ENCODE measurements around the gene GKN2. TPM values are rescaled to one million over a fixed set of nuclear protein-coding genes. Genes with fewer than 3 reads are reported as not detected.

The GKN2 gene
- polyA plus RNA-seq, 1 of the 3 experiments (the other 2 are of a cell fraction): not detected

DNA sequence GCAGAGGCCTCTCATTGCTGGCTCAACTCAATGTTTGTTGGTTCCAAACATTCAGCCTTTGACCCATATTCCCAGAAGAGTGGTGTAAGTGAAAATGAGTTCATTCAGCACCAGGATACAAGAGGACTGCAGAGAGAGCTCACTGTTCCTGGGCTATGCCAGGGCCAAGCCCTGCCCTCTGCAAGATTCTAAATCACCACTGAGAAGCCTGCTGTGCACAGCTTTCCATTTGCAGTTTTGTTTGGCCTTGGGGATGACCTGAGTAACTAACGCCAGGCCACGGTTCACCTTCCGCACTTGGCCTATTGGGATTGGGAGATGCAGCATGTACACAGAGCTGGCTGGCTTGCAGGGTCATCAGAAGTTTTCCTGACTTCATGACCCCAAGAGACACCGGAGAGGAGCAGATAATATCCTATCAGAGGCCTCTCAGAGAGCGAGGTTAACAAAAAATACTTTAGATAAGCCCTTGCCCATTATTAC, 34.4 kb upstream of the GKN2 start:
- 79% methylated on average over 5 of the region's 5 CpGs for WGBS (ENCODE audit: low lambda C conversion rate)
- CTCF ChIA-PET: no interaction called here

DNA sequence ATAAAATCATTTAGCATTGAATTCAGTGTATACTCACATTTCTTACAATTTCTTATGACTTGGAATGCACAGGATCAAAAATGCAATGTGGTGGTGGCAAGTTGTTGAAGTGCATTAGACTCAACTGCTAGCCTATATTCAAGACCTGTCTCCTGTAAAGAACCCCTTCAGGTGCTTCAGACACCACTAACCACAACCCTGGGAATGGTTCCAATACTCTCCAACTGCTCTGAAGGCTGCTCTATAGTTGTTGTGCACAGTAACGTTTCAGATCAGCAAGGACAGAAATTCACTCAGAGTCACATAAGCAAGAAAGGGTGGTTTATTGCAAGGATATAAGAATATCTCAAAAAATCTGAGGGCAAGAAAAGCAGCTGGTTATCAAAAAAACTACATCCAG, 28.3 kb upstream of the GKN2 start:
- POLR2A ChIA-PET: no interaction called here
- 94% methylated on average over 1 of the region's 1 CpG for WGBS (ENCODE audit: low lambda C conversion rate)

More for the DNA sequence above, 34.4 kb upstream of the GKN2 start:
- Histone ChIP-seq H3K27me3 (ENCODE audit: insufficient read depth) (no peaks in the 10 kb centered on the region), H3K79me2 (ENCODE audit: insufficient read depth) (no peaks in the 10 kb centered on the region), H3K4me2 (no peak overlapping the region), H2AFZ (ENCODE audit: low read depth) (no peak overlapping the region), H4K20me1 (ENCODE audit: insufficient read depth) (no peaks in the 10 kb centered on the region), H3K4me3 (ENCODE audit: low read depth in 2 of 2, low read length in 1 of 2) (no peak overlapping the region), H3F3A (replicated peaks; ENCODE audit: insufficient read depth) (no peaks in the 10 kb centered on the region), H3K9me3 (no peaks in the 10 kb centered on the region), H3K9me2 (no peaks in the 10 kb centered on the region), H3K27ac (ENCODE audit: low read depth in 2 of 2, low read length in 1 of 2) (no peak overlapping the region), H3K36me3 (replicated peaks in 1 of 2; ENCODE audit: control insufficient read depth in 1 of 2, insufficient read depth in 2 of 2, low read length in 1 of 2) (no peaks in the 10 kb centered on the region), H3K4me1 (ENCODE audit: control insufficient read depth in 1 of 2, insufficient read depth in 2 of 2, low read depth in 1 of 2, low read length in 1 of 2) (no peaks in the 10 kb centered on the region), H3K9ac (no peak overlapping the region)
- POLR2A ChIA-PET: no interaction called here
- TF ChIP-seq, protein P1, sequence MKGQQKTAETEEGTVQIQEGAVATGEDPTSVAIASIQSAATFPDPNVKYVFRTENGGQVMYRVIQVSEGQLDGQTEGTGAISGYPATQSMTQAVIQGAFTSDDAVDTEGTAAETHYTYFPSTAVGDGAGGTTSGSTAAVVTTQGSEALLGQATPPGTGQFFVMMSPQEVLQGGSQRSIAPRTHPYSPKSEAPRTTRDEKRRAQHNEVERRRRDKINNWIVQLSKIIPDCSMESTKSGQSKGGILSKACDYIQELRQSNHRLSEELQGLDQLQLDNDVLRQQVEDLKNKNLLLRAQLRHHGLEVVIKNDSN (IDR thresholded peaks at IDR 0.05; ENCODE audit: borderline replicate concordance, low read depth): no peak
- TF ChIP-seq GABPA (IDR thresholded peaks at IDR 0.05; ENCODE audit: low read depth) (no peak), FOXJ3 (CRISPR knock-in tag; IDR thresholded peaks at IDR 0.05) (no peak)
- no peak for DNase-seq

More for the DNA sequence above, 28.3 kb upstream of the GKN2 start:
- Histone ChIP-seq H3K9me3 (no peaks in the 10 kb centered on the region), H3K36me3 (replicated peaks in 1 of 2; ENCODE audit: control insufficient read depth in 1 of 2, insufficient read depth in 2 of 2, low read length in 1 of 2) (no peaks in the 10 kb centered on the region), H3K9me2 (no peaks in the 10 kb centered on the region), H3K4me3 (ENCODE audit: low read depth in 2 of 2, low read length in 1 of 2) (no peak overlapping the region), H3K4me2 (no peak overlapping the region), H3K4me1 (ENCODE audit: control insufficient read depth in 1 of 2, insufficient read depth in 2 of 2, low read depth in 1 of 2, low read length in 1 of 2) (no peaks in the 10 kb centered on the region), H4K20me1 (ENCODE audit: insufficient read depth) (no peaks in the 10 kb centered on the region), H3K27ac (ENCODE audit: low read depth in 2 of 2, low read length in 1 of 2) (no peak overlapping the region), H3K27me3 (ENCODE audit: insufficient read depth) (no peaks in the 10 kb centered on the region), H3F3A (replicated peaks; ENCODE audit: insufficient read depth) (no peaks in the 10 kb centered on the region), H3K79me2 (ENCODE audit: insufficient read depth) (no peaks in the 10 kb centered on the region), H2AFZ (ENCODE audit: low read depth) (no peak overlapping the region), H3K9ac (no peak overlapping the region)
- no peak for DNase-seq
- CTCF ChIA-PET: no interaction called here
- TF ChIP-seq TAF1 (IDR thresholded peaks at IDR 0.05; ENCODE audit: borderline replicate concordance, low read depth, low read length) (no peak), GATA2 (CRISPR knock-in tag; IDR thresholded peaks at IDR 0.05) (no peak), NRF1 (IDR thresholded peaks at IDR 0.05; ENCODE audit: low read depth, low read length) (no peak), JUND (IDR thresholded peaks at IDR 0.05) (no peak), RCOR1 (IDR thresholded peaks at IDR 0.05; ENCODE audit: low read length) (no peak), FOSL2 (IDR thresholded peaks at IDR 0.05; ENCODE audit: borderline replicate concordance, low read depth) (no peak), GABPA (IDR thresholded peaks at IDR 0.05; ENCODE audit: low read depth) (no peak), YY1 (IDR thresholded peaks at IDR 0.05; ENCODE audit: low read depth) (no peak)
- TF ChIP-seq, protein P2, sequence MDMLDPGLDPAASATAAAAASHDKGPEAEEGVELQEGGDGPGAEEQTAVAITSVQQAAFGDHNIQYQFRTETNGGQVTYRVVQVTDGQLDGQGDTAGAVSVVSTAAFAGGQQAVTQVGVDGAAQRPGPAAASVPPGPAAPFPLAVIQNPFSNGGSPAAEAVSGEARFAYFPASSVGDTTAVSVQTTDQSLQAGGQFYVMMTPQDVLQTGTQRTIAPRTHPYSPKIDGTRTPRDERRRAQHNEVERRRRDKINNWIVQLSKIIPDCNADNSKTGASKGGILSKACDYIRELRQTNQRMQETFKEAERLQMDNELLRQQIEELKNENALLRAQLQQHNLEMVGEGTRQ (IDR thresholded peaks at IDR 0.05; ENCODE audit: borderline replicate concordance, low read depth, low read length): no peak
- TF ChIP-seq, protein P3, sequence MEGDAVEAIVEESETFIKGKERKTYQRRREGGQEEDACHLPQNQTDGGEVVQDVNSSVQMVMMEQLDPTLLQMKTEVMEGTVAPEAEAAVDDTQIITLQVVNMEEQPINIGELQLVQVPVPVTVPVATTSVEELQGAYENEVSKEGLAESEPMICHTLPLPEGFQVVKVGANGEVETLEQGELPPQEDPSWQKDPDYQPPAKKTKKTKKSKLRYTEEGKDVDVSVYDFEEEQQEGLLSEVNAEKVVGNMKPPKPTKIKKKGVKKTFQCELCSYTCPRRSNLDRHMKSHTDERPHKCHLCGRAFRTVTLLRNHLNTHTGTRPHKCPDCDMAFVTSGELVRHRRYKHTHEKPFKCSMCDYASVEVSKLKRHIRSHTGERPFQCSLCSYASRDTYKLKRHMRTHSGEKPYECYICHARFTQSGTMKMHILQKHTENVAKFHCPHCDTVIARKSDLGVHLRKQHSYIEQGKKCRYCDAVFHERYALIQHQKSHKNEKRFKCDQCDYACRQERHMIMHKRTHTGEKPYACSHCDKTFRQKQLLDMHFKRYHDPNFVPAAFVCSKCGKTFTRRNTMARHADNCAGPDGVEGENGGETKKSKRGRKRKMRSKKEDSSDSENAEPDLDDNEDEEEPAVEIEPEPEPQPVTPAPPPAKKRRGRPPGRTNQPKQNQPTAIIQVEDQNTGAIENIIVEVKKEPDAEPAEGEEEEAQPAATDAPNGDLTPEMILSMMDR (IDR thresholded peaks at IDR 0.05): no peak
